ENCODE results near the gene DCAF17. TPM values are rescaled to one million over a fixed set of nuclear protein-coding genes. Genes with fewer than 3 reads are reported as not detected.
"Not testable (repeated sequence)": the region's sequence is repeated elsewhere in the genome, so short reads cannot be mapped to it uniquely, and the experiment has no call there.

The DCAF17 gene
- total RNA-seq, 1 donor from 2014 or later: 16.2 TPM

DNA sequence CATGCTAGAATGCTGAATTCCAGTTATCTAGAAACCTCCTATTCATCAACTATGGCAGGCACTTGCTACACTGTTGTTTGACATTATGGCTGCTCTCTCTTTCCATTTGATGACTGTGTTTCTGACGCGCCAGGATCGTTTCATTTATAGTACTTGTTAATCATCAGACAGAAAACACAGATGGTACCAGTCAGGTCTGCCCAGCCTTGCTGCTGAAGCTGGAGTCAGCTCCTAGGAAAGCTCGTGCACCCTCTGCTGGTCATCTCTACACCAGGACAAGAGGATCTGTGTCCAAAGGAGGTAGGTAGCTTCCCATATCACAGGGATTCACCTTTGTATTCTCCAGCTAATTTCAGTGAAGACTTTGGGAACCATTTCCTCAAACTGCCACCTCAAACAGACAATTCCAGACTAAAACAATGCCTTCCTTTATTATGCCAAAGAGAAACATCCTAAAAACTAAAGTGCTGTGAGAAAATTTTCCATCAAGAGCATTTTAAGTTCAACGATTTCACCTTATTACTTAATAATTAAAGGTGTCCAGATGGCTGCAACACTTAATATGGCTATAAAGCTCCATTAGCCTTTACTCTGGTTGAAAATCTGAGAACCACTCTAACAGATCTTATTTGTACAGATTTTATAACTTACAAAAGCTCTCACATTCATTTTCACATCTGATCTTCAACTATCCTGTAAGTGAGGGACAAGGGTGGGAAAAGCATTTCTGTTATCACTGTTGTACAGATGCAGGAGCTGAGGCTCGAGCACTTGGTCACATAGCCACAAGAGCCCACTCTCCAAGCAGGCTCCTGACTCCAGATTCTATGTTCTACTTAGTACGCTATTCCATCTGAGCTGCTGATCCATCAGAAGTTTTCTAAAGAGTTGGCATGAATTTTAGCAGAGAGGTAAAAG lies 17.8 kb upstream of the DCAF17 start:
- H3K4me1 Mint-ChIP-seq (ENCODE audit: unreplicated experiment): peaks cover 6% of the 10 kb centered on the region
- H3K27ac Mint-ChIP-seq (ENCODE audit: unreplicated experiment): no peak overlapping the region

GRCh38 chr2:171419333-171419732 lies 14.7 kb upstream of the DCAF17 start:
- Mint-ChIP-seq H3K36me3 (ENCODE audit: low read depth, unreplicated experiment) (peaks cover 13% of the 10 kb centered on the region), H3K9me3 (ENCODE audit: unreplicated experiment) (peaks cover 8% of the 10 kb centered on the region), H3K4me3 (ENCODE audit: unreplicated experiment) (no peak overlapping the region), H3K4me1 (ENCODE audit: unreplicated experiment) (peaks cover 6% of the 10 kb centered on the region), H3K27me3 (ENCODE audit: unreplicated experiment) (no peaks in the 10 kb centered on the region), H3K27ac (ENCODE audit: unreplicated experiment) (no peak overlapping the region)
- no peak for TF ChIP-seq CTCF (IDR thresholded peaks at IDR 0.05; ENCODE audit: unreplicated experiment)
- no peak for DNase-seq (ENCODE audit: low spot score)

More for the DNA sequence above, 17.8 kb upstream of the DCAF17 start:
- Mint-ChIP-seq H3K36me3 (ENCODE audit: low read depth, unreplicated experiment) (no peaks in the 10 kb centered on the region), H3K27me3 (ENCODE audit: unreplicated experiment) (no peaks in the 10 kb centered on the region), H3K4me3 (ENCODE audit: unreplicated experiment) (no peak overlapping the region), H3K9me3 (ENCODE audit: unreplicated experiment) (no peaks in the 10 kb centered on the region)
- peak; percentile 51 for TF ChIP-seq CTCF (IDR thresholded peaks at IDR 0.05; ENCODE audit: unreplicated experiment)
- peak; percentile 83 for DNase-seq (ENCODE audit: low spot score)

GRCh38 chr2:171420728-171421563 lies 13.1 kb upstream of the DCAF17 start:
- no peak overlapping the region for H3K27ac Mint-ChIP-seq (ENCODE audit: unreplicated experiment)
- DNase-seq (ENCODE audit: low spot score): no peak
- no peak overlapping the region for H3K4me3 Mint-ChIP-seq (ENCODE audit: unreplicated experiment)
- H3K36me3 Mint-ChIP-seq (ENCODE audit: low read depth, unreplicated experiment): peaks cover 26% of the 10 kb centered on the region
- no peaks in the 10 kb centered on the region for H3K27me3 Mint-ChIP-seq (ENCODE audit: unreplicated experiment)
- H3K4me1 Mint-ChIP-seq (ENCODE audit: unreplicated experiment): peaks cover 3% of the 10 kb centered on the region
- peaks cover 14% of the 10 kb centered on the region for H3K9me3 Mint-ChIP-seq (ENCODE audit: unreplicated experiment)
- no peak for TF ChIP-seq CTCF (IDR thresholded peaks at IDR 0.05; ENCODE audit: unreplicated experiment)

- H3K9me3 Mint-ChIP-seq (ENCODE audit: unreplicated experiment): peaks cover 14% of the 10 kb centered on the region
- not testable (repeated sequence) for H3K27ac Mint-ChIP-seq (ENCODE audit: unreplicated experiment); H3K4me1 Mint-ChIP-seq (ENCODE audit: unreplicated experiment); H3K27me3 Mint-ChIP-seq (ENCODE audit: unreplicated experiment); DNase-seq (ENCODE audit: low spot score)
- peaks cover 26% of the 10 kb centered on the region for H3K36me3 Mint-ChIP-seq (ENCODE audit: low read depth, unreplicated experiment)
- peak overlapping the region; percentile 19 for H3K4me3 Mint-ChIP-seq (ENCODE audit: unreplicated experiment)
Observed at GRCh38 chr2:171422710-171423495, 11.1 kb upstream of the DCAF17 start.

Data from endothelial cell (in vitro differentiated cells).